MG63 (cell line): Measurements from ENCODE around the gene L2HGDH. TPM values are rescaled to one million over a fixed set of nuclear protein-coding genes. Genes with fewer than 3 reads are reported as not detected.

ENCODE experiments used
- DNase-seq: peaks from one replicate; pipeline ENCODE4 v3.0.0-alpha.2; 2020
- H3K27me3 ChIP-seq: fragments of 250-450 bp; sonication (Bioruptor Pico); 2 replicates; pipeline ENCODE4 v1.5.1; 2020; ENCODE audit warnings: mild to moderate bottlenecking, moderate library complexity
- H3K36me3 ChIP-seq: fragments of 250-450 bp; sonication (Bioruptor Pico); 2 replicates; pipeline ENCODE4 v1.5.1; 2020; ENCODE audit warnings: mild to moderate bottlenecking, moderate library complexity
- H3K4me3 ChIP-seq: fragments of 250-450 bp; sonication (Bioruptor Pico); 2 replicates; pipeline ENCODE4 v1.5.1; 2020; ENCODE audit warnings: mild to moderate bottlenecking, moderate library complexity
- H3K9me3 ChIP-seq: fragments of 250-450 bp; sonication (Bioruptor Pico); 2 replicates; pipeline ENCODE4 v1.5.1; 2020; ENCODE audit warnings: mild to moderate bottlenecking, moderate library complexity
- total RNA-seq: library from RNA; depleted of rRNA; stranded (reverse); fragments of >200 nt; shearing (Covaris generic); gene quantifications from 2 replicates; pipeline ENCODE4 v1.2.3, GENCODE V29; 2014; ENCODE audit warnings: low replicate concordance; rRNA removed

L2HGDH gene
- total RNA-seq, 1 experiment from 2014 or later = 12.5 TPM

GRCh38 chr14:50225974-50226297 lies 86.1 kb downstream of the L2HGDH start:
- no peak for DNase-seq
- Histone ChIP-seq H3K27me3 (no peaks in the 10 kb centered on the region), H3K36me3 (peaks cover 7% of the 10 kb centered on the region; the same call in 1 of the 2 replicates), H3K4me3 (no peak overlapping the region), H3K9me3 (no peaks in the 10 kb centered on the region)

DNA sequence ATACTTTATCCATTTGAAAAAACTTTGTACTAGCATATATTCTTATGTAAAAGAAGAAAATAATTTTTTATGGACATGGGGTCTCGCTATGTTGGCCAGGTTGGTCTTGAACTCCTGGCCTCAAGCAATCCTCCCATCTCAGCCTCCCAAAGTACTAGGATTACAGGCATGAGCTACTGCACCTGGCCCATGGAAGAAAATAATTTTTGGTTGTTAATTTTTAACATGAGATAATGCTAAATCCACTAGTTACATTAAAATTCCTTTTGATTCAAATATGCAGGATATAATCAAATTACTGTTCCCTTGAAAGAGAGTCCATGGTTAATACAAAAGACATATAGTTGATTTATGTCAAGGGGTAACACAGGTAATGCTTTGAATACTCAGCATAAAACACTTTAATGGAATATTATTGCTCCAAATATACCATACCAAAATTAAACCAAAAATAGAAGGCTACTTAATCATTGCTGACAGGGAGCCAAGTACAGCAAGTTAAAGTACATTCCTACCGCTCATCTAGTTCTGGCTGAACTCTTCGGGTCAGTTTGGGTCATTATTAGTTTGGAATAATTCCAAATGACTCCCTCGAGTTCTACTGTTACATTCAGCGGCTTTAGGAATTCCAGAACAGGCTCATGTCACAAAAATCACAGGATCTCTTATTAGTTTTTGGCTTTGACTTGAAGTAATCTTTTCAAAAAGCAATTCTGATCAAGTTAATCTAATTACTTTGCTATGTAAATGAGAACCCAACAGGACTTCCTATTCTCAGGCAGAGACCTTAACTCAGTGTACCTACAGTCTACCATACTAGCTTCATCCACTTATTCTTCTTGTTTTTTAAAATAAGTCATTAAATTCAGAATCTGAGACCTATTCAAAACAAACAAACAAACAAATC lies 86.7 kb downstream of the L2HGDH start:
- Histone ChIP-seq H3K9me3 (no peaks in the 10 kb centered on the region), H3K36me3 (peaks cover 7% of the 10 kb centered on the region; the same call in 1 of the 2 replicates), H3K4me3 (no peak overlapping the region), H3K27me3 (no peaks in the 10 kb centered on the region)
- DNase-seq = no peak

GRCh38 chr14:50222055-50222613 lies 89.9 kb downstream of the L2HGDH start:
- DNase-seq = no peak
- H3K27me3 ChIP-seq = no peaks in the 10 kb centered on the region
- H3K9me3 ChIP-seq = no peaks in the 10 kb centered on the region
- no peak overlapping the region for H3K4me3 ChIP-seq
- H3K36me3 ChIP-seq = no peaks in the 10 kb centered on the region

DNA sequence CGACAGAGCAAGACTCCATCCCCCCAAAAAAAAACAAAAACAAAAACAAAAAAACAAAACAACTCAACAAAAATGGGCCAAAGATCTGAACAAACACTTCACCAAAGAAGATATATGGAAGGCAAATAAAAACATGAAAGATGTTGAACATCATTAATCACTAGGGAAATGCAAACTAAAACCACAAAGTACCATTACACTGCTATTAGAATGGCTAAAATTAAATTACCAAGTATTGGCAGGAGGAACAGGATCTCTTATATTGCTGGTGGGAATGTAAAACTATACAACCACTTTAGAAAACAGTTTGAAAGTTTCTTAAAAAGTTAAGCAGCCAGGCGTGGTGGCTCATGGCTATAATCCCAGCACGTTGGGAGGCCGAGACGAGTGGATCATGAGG lies 93.5 kb downstream of the L2HGDH start:
- Histone ChIP-seq H3K27me3 (no peaks in the 10 kb centered on the region), H3K36me3 (no peaks in the 10 kb centered on the region), H3K4me3 (no peak overlapping the region), H3K9me3 (no peaks in the 10 kb centered on the region)
- no peak for DNase-seq

GRCh38 chr14:50215416-50215815 lies 96.6 kb downstream of the L2HGDH start:
- Histone ChIP-seq H3K9me3 (no peaks in the 10 kb centered on the region), H3K36me3 (no peaks in the 10 kb centered on the region), H3K27me3 (no peaks in the 10 kb centered on the region), H3K4me3 (no peak overlapping the region)
- DNase-seq = no peak

DNA sequence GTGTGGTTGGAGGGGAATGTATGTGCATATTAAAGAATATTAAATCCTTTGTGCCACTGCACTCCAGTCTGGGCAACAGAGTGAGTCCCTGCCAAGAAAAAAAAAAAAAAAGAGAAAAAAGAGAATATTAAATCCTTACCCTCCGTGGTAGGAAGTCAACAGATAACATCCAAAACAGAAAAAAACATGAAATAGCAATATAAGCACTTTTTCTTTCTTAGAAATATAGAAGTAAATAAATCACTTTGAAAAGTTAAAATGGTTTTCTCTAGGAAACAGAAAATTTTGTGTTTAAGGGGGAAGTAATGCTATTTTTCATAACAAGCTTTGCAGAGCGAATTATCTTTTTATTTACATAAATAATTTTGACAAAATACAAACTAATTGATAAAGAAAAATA lies 98.2 kb downstream of the L2HGDH start:
- H3K27me3 ChIP-seq = no peaks in the 10 kb centered on the region
- H3K4me3 ChIP-seq = no peak overlapping the region
- no peaks in the 10 kb centered on the region for H3K36me3 ChIP-seq
- no peak for DNase-seq
- no peaks in the 10 kb centered on the region for H3K9me3 ChIP-seq

GRCh38 chr14:50212726-50213125 lies 99.3 kb downstream of the L2HGDH start:
- Histone ChIP-seq H3K36me3 (no peaks in the 10 kb centered on the region), H3K9me3 (no peaks in the 10 kb centered on the region), H3K4me3 (no peak overlapping the region), H3K27me3 (no peaks in the 10 kb centered on the region)
- DNase-seq = no peak

GRCh38 chr14:50210074-50210473 lies 102.0 kb downstream of the L2HGDH start:
- H3K36me3 ChIP-seq = no peaks in the 10 kb centered on the region
- no peak overlapping the region for H3K4me3 ChIP-seq
- DNase-seq = no peak
- no peaks in the 10 kb centered on the region for H3K27me3 ChIP-seq
- no peaks in the 10 kb centered on the region for H3K9me3 ChIP-seq

GRCh38 chr14:50198499-50198898 lies 113.5 kb downstream of the L2HGDH start:
- peaks cover 4% of the 10 kb centered on the region for H3K36me3 ChIP-seq
- no peaks in the 10 kb centered on the region for H3K27me3 ChIP-seq
- H3K9me3 ChIP-seq = no peaks in the 10 kb centered on the region
- no peak for DNase-seq
- no peak overlapping the region for H3K4me3 ChIP-seq

- no peaks in the 10 kb centered on the region for H3K36me3 ChIP-seq
These were observed 120.5 kb downstream of the L2HGDH start for GRCh38 chr14:50191499-50191898.

More at GRCh38 chr14:50191499-50191898, 120.5 kb downstream of the L2HGDH start:
- Histone ChIP-seq H3K27me3 (no peaks in the 10 kb centered on the region), H3K4me3 (no peak overlapping the region), H3K9me3 (no peaks in the 10 kb centered on the region)
- DNase-seq = no peak

Other genes with a start within 250 kb of the L2HGDH start
- 1.3 and 2.3 TPM in 2 replicates for gene VCPKMT, start 195.7 kb downstream of the L2HGDH start, total RNA-seq
- gene SOS2, start 80.7 kb downstream of the L2HGDH start, total RNA-seq = 3.4 and 5.5 TPM in 2 replicates
- 4.6 and 6.4 TPM in 2 replicates for gene DMAC2L, start 95 bp upstream of the L2HGDH start, total RNA-seq
- 4.7 and 15.2 TPM in 2 replicates for gene CDKL1, start 84.7 kb upstream of the L2HGDH start, total RNA-seq
- 26.3 and 120 TPM in 2 replicates for gene MAP4K5, start 220.3 kb upstream of the L2HGDH start, total RNA-seq
- 0.10 TPM in 1 of 2 replicates, not detected in the other for gene ATL1, start 247.9 kb upstream of the L2HGDH start, total RNA-seq